B cell (primary cell): ENCODE data around the gene ARHGAP9. TPM values are rescaled to one million over a fixed set of nuclear protein-coding genes. Genes with fewer than 3 reads are reported as not detected.

ENCODE experiments used
- ATAC-seq: fragments of 200-7000 bp; cut with Tn5 transposase; one replicate; pipeline ENCODE4 v1.10.0; 2021; ENCODE audit warnings: low read depth, mild to moderate bottlenecking, moderate number of reproducible peaks, moderate library complexity
- CTCF ChIA-PET: fragments of 350-600 bp; sonication (Branson Sonifier 250); formaldehyde crosslinking; loops from one replicate; lab custom pipeline; 2021; ENCODE audit warnings: antibody characterized with exemption, inconsistent platforms; lab: Charles Lee
- POLR2A ChIA-PET: fragments of 350-600 bp; sonication (Branson Sonifier 250); formaldehyde crosslinking; loops from one replicate; lab custom pipeline; 2021; ENCODE audit warnings: antibody characterized with exemption; lab: Charles Lee
- DNase-seq: peaks from one replicate; pipeline ENCODE4 v3.0.0; 2013
- H2AFZ ChIP-seq: 2 replicates; pipeline ENCODE4 v1.6.1; 2012; ENCODE audit warnings: mild to moderate bottlenecking, low read depth, low read length; ENCODE audit not compliant: insufficient read depth, poor library complexity, severe bottlenecking
- H3K27ac ChIP-seq, 2 donors: 1 replicate in 1 of 2; 2 replicates in 1 of 2; pipeline ENCODE4 v1.5.1; 2012 to 2013; ENCODE audit warnings: low read length in 2 of 2, mild to moderate bottlenecking in 2 of 2, moderate library complexity in 1 of 2
- H3K27me3 ChIP-seq, 4 experiments: fragments of 200-600 bp in 1 of 4; sonication (generic) in 1 of 4; replicated peaks in 1 of 4; 1 replicate in 2 of 4; 2 replicates in 2 of 4; pipeline versions ENCODE4 v1.6.1 to v1.7.0; 2013 to 2016; ENCODE audit warnings: low read length in 3 of 4, mild to moderate bottlenecking in 2 of 4, mixed read lengths in 1 of 4, moderate library complexity in 1 of 4; ENCODE audit not compliant: insufficient read depth in 4 of 4, control insufficient read depth in 3 of 4; ENCODE audit errors: control extremely low read depth in 1 of 4
- H3K36me3 ChIP-seq, 2 experiments: replicated peaks in 1 of 2; 1 replicate in 1 of 2; 2 replicates in 1 of 2; pipeline versions ENCODE4 v1.6.1 to v1.7.1; 2013; ENCODE audit warnings: low read length in 1 of 2; ENCODE audit not compliant: insufficient read depth in 2 of 2, control insufficient read depth in 1 of 2; ENCODE audit errors: control extremely low read depth in 1 of 2, extremely low read depth in 1 of 2
- H3K4me1 ChIP-seq, 2 donors: fragments of 200-600 bp in 1 of 2; sonication (generic) in 1 of 2; 1 replicate in 1 of 2; 2 replicates in 1 of 2; pipeline versions ENCODE4 v1.5.1 to v1.6.1; 2013 to 2017; ENCODE audit warnings: low read length in 2 of 2; ENCODE audit not compliant: control insufficient read depth in 2 of 2, insufficient read depth in 2 of 2
- H3K4me2 ChIP-seq: replicated peaks from 2 replicates; pipeline ENCODE3; 2012; ENCODE audit warnings: mild to moderate bottlenecking, low read depth, low read length; ENCODE audit not compliant: poor library complexity, severe bottlenecking
- H3K4me3 ChIP-seq, 5 experiments: fragments of 200-600 bp in 1 of 5; sonication (generic) in 1 of 5; 1 replicate in 3 of 5; 2 replicates in 2 of 5; pipeline versions ENCODE4 v1.5.1 to v1.7.0; 2011 to 2016; ENCODE audit warnings: low read length in 4 of 5, mild to moderate bottlenecking in 4 of 5, low read depth in 2 of 5, control low read depth in 1 of 5, moderate library complexity in 1 of 5; ENCODE audit not compliant: insufficient read depth in 1 of 5; ENCODE audit errors: control extremely low read depth in 1 of 5, extremely low read depth in 1 of 5
- H3K79me2 ChIP-seq: fragments of 200-600 bp; sonication (generic); one replicate; pipeline ENCODE4 v1.6.0; 2016; ENCODE audit warnings: low read length; ENCODE audit not compliant: control insufficient read depth, insufficient read depth
- H3K9ac ChIP-seq: fragments of 200-600 bp; sonication (generic); 2 replicates; pipeline ENCODE4 v1.6.1; 2017; ENCODE audit warnings: mild to moderate bottlenecking, low read length, moderate library complexity
- H3K9me3 ChIP-seq, 3 donors: one replicate each; pipeline versions ENCODE4 v1.6.1 to v1.7.1; 2013; ENCODE audit warnings: low read length in 2 of 3; ENCODE audit not compliant: control insufficient read depth in 2 of 3, insufficient read depth in 1 of 3; ENCODE audit errors: control extremely low read depth in 1 of 3
- H4K20me1 ChIP-seq: 2 replicates; pipeline ENCODE4 v1.6.0; 2012; ENCODE audit warnings: mild to moderate bottlenecking, low read length; ENCODE audit not compliant: insufficient read depth, control insufficient read depth, poor library complexity, severe bottlenecking
- H3K27ac Mint-ChIP-seq: one replicate; pipeline ENCODE4 v1.8.0; 2021; ENCODE audit warnings: mixed read lengths
- H3K27me3 Mint-ChIP-seq: one replicate; pipeline ENCODE4 v1.8.0; 2021; ENCODE audit warnings: mixed read lengths
- H3K4me1 Mint-ChIP-seq: one replicate; pipeline ENCODE4 v1.8.0; 2021; ENCODE audit warnings: mixed read lengths
- H3K4me3 Mint-ChIP-seq: one replicate; pipeline ENCODE4 v1.8.0; 2021; ENCODE audit warnings: mixed read lengths
- H3K9me3 Mint-ChIP-seq: one replicate; pipeline ENCODE4 v1.8.0; 2022; ENCODE audit warnings: mixed read lengths; ENCODE audit not compliant: insufficient read depth
- CTCF ChIP-seq: fragments of 200-600 bp; IDR thresholded peaks from one replicate; pipeline ENCODE4 v1.8.0; 2022; ENCODE audit warnings: antibody characterized with exemption, mild to moderate bottlenecking
- EZH2 ChIP-seq: IDR thresholded peaks from 2 replicates; pipeline ENCODE4 v1.6.1; 2012; ENCODE audit warnings: borderline replicate concordance, low read depth, mild to moderate bottlenecking, moderate library complexity, low read length; ENCODE audit not compliant: insufficient read depth, poor library complexity, severe bottlenecking
- WGBS: methylation state at CpG from one replicate; pipeline ENCODE4 v1.1.5; 2013; ENCODE audit warnings: missing lambda C conversion rate; ENCODE audit not compliant: insufficient coverage; 5-methylcytosine and 5-hydroxymethylcytosine counted together
- intact Hi-C: fragments of 100-400 bp; cut with micrococcal nuclease; formaldehyde crosslinking; loops from one replicate; pipeline ENCODE4 v1.10.0; 2022
- polyA plus RNA-seq: library from polyadenylated mRNA; depleted of rRNA; stranded (reverse); fragments of >200 nt; gene quantifications from 2 replicates; pipeline ENCODE4 v1.2.3, GENCODE V29; 2012
- total RNA-seq, 2 donors: library from RNA; stranded (reverse); fragments of 120-200 nt in 1 of 2; gene quantifications; 1 replicate in 1 of 2; 2 replicates in 1 of 2; pipeline versions ENCODE4 v1.2.3 to v1.2.4, GENCODE V29; 2013 to 2022

The ARHGAP9 gene
- total and polyA plus RNA-seq, 2 donors (not counting 1 experiment from before 2014, with no cell fraction given), result 161 to 390 TPM

GRCh38 chr12:57522011-57522886 is 42.6 kb upstream of the ARHGAP9 start, which contains the start of gene MBD6:
Gene MBD6 (plus strand): TSS chr12:57522824. CDS start chr12:57524304, 1,480 bp downstream.
- H3K27me3 ChIP-seq, result no peaks in the 10 kb centered on the region
- H3K4me2 ChIP-seq, result peak within 1 kb of the TSS; percentile 98
- H3K9me3 ChIP-seq, result no peaks in the 10 kb centered on the region
- intact Hi-C loops, result loop anchor here (1.0 to 10.0 kb wide), 10 partner anchors 25 to 1403 kb away; partner anchors contain the start of genes ARHGAP9, BAZ2A, CNPY2 and DCTN2
- WGBS, result 0% methylated on average over 49 of the region's 57 CpGs
- Mint-ChIP-seq H3K9me3 (no peaks in the 10 kb centered on the region), H3K4me3 (peak within 1 kb of the TSS; percentile 98), H3K27ac (peak within 1 kb of the TSS; percentile 100), H3K27me3 (no peaks in the 10 kb centered on the region), H3K4me1 (peaks cover 62% of the 10 kb centered on the region)
- ChIA-PET POLR2A (no interaction called here), CTCF (no interaction called here)
- peaks cover 34% of the 10 kb centered on the region for H3K79me2 ChIP-seq
- peaks cover 2 to 24% of the 10 kb centered on the region in 2 experiments for H3K36me3 ChIP-seq
- H2AFZ ChIP-seq, result peak within 1 kb of the TSS; percentile 87
- DNase-seq, result peak; percentile 96
- H4K20me1 ChIP-seq, result peaks cover 31% of the 10 kb centered on the region
- peak within 1 kb of the TSS; percentile 87 for H3K9ac ChIP-seq
- peak within 1 kb of the TSS; percentile 98 to 100 for H3K27ac ChIP-seq
- peak; percentile 28 for ATAC-seq
- H3K4me3 ChIP-seq, result peak within 1 kb of the TSS; percentile 77 to 97 (median 83)
- TF ChIP-seq CTCF, result no peak
- TF ChIP-seq EZH2, result no peak
- H3K4me1 ChIP-seq, result peaks cover 42 to 53% of the 10 kb centered on the region in 2 donors
